GM12878 (cell line): ENCODE measurements around the gene CDKL5. TPM values are rescaled to one million over a fixed set of nuclear protein-coding genes. Genes with fewer than 3 reads are reported as not detected.

Experiments
- ATAC-seq: fragments of 200-7000 bp; cut with Tn5 transposase; 3 replicates; pipeline ENCODE4 v1.9.1; 2020; ENCODE audit warnings: mild to moderate bottlenecking, moderate library complexity
- BruUV-seq: library from RNA; stranded (reverse); fragments of 400-500 nt; replicated peaks from 2 replicates; lab custom pipeline; 2021; lab: Mats Ljungman, UMichigan
- CTCF ChIA-PET: fragments of 300-600 bp; sonication (Branson Sonifier 250); formaldehyde crosslinking; extraction: SDS; loops from one replicate; lab custom pipeline; 2021; ENCODE audit warnings: inconsistent platforms; lab: Yijun Ruan, JAX
- POLR2A ChIA-PET: fragments of 350-600 bp; formaldehyde crosslinking; extraction: SDS; loops from one replicate; lab custom pipeline; 2021; ENCODE audit warnings: inconsistent platforms; lab: Charles Lee
- RAD21 ChIA-PET: fragments of 300-600 bp; sonication (Branson Sonifier 250); formaldehyde crosslinking; loops from one replicate; lab custom pipeline; 2023; ENCODE audit warnings: antibody characterized with exemption; ENCODE audit not compliant: unreplicated experiment; lab: Charles Lee
- SMC1A ChIA-PET: fragments of 300-600 bp; sonication (Branson Sonifier 250); formaldehyde crosslinking; loops from one replicate; lab custom pipeline; 2023; ENCODE audit not compliant: unreplicated experiment, uncharacterized antibody; lab: Charles Lee
- DNase-seq: peaks from one replicate; pipeline ENCODE4 v3.0.0-alpha.2; 2011; ENCODE audit warnings: low read depth, low spot score
- FAIRE-seq: peaks from 3 replicates; lab custom pipeline; 2011; peaks lifted over from hg19 to GRCh38; lab: Jason Lieb, UNC
- H2AFZ ChIP-seq: 2 replicates; pipeline ENCODE4 v1.6.0; 2011; ENCODE audit warnings: low read depth, low read length, control low read depth; ENCODE audit not compliant: control insufficient read depth
- H3K27ac ChIP-seq: 2 replicates; pipeline ENCODE4 v1.5.1; 2011; ENCODE audit warnings: control low read depth; ENCODE audit not compliant: control insufficient read depth, insufficient read depth
- H3K27me3 ChIP-seq, 2 experiments: replicated peaks in 1 of 2; 2 replicates each; pipeline versions ENCODE4 v1.6.0 to v1.6.1; 2011; ENCODE audit warnings: low read length in 1 of 2; ENCODE audit not compliant: control insufficient read depth in 2 of 2, insufficient read depth in 2 of 2
- H3K36me3 ChIP-seq, 2 experiments: 2 replicates each; pipeline ENCODE4 v1.5.1; 2011; ENCODE audit warnings: low read length in 1 of 2; ENCODE audit not compliant: control insufficient read depth in 2 of 2, insufficient read depth in 2 of 2
- H3K4me1 ChIP-seq: 2 replicates; pipeline ENCODE4 v1.6.1; 2011; ENCODE audit warnings: mild to moderate bottlenecking, low read length, moderate library complexity, mixed read lengths; ENCODE audit not compliant: control insufficient read depth, insufficient read depth
- H3K4me2 ChIP-seq: 2 replicates; pipeline ENCODE4 v1.6.0; 2011; ENCODE audit warnings: control low read depth; ENCODE audit not compliant: control insufficient read depth, insufficient read depth
- H3K4me3 ChIP-seq: fragments of 200-600 bp; sonication (generic); 2 replicates; pipeline ENCODE4 v1.5.1; 2016
- H3K79me2 ChIP-seq: 2 replicates; pipeline ENCODE4 v1.6.0; 2011; ENCODE audit warnings: low read length; ENCODE audit not compliant: control insufficient read depth, insufficient read depth
- H3K9ac ChIP-seq: 2 replicates; pipeline ENCODE4 v1.8.0; 2011; ENCODE audit warnings: low read length, control low read depth, mixed read lengths; ENCODE audit not compliant: control insufficient read depth, insufficient read depth
- H3K9me3 ChIP-seq: replicated peaks from 3 replicates; pipeline ENCODE4 v1.5.1; 2011; ENCODE audit warnings: mild to moderate bottlenecking, low read length; ENCODE audit not compliant: control insufficient read depth, insufficient read depth
- H4K20me1 ChIP-seq: 2 replicates; pipeline ENCODE4 v1.6.0; 2011; ENCODE audit not compliant: control insufficient read depth, insufficient read depth
- BACH1 ChIP-seq: fragments of 450-650 bp; IDR thresholded peaks from 2 replicates; pipeline ENCODE4 v1.6.1; 2017; ENCODE audit warnings: mild to moderate bottlenecking, borderline replicate concordance
- BCL11A ChIP-seq: IDR thresholded peaks from 2 replicates; pipeline ENCODE4 v1.6.1; 2011; ENCODE audit warnings: low read depth, low read length
- CBX5 ChIP-seq: sonication (generic); IDR thresholded peaks from 2 replicates; pipeline ENCODE4 v1.6.1; 2016; ENCODE audit warnings: low read depth, moderate library complexity, mild to moderate bottlenecking, inconsistent platforms
- NBN ChIP-seq: fragments of 450-650 bp; IDR thresholded peaks from 2 replicates; pipeline ENCODE4 v1.6.1; 2016
- NFXL1 ChIP-seq: fragments of 450-650 bp; IDR thresholded peaks from 2 replicates; pipeline ENCODE4 v1.6.1; 2017; ENCODE audit warnings: antibody characterized with exemption, mild to moderate bottlenecking, borderline replicate concordance
- NFYA ChIP-seq: IDR thresholded peaks from 2 replicates; pipeline ENCODE4 v1.6.1; 2011; ENCODE audit warnings: low read depth, mild to moderate bottlenecking, low read length, improper control_type of control experiment, borderline replicate concordance
- NR2F1 ChIP-seq: fragments of 450-650 bp; conservative IDR thresholded peaks from 2 replicates; pipeline ENCODE4 v1.6.1; 2017; ENCODE audit warnings: mild to moderate bottlenecking
- RUNX3 ChIP-seq: IDR thresholded peaks from 2 replicates; pipeline ENCODE4 v1.6.1; 2012; ENCODE audit warnings: low read length, inconsistent platforms
- TCF7 ChIP-seq: IDR thresholded peaks from 2 replicates; pipeline ENCODE4 v1.6.1; 2014; ENCODE audit warnings: antibody characterized with exemption, borderline replicate concordance
- WGBS: methylation state at CpG from one replicate; pipeline ENCODE4 v1.1.6; 2016; ENCODE audit warnings: low lambda C conversion rate; ENCODE audit not compliant: insufficient replicate concordance, insufficient coverage; ENCODE audit errors: missing lambda C conversion rate; 5-methylcytosine and 5-hydroxymethylcytosine counted together
- in situ Hi-C: fragments of 300-500 bp; cut with MboI; formaldehyde crosslinking; loops from 9 replicates; pipeline ENCODE4 v1.14.3; 2018; ENCODE audit warnings: mixed read lengths
- intact Hi-C: fragments of 100-400 bp; cut with micrococcal nuclease; formaldehyde crosslinking; loops from one replicate; pipeline ENCODE4 v1.14.2; 2022; ENCODE audit not compliant: unreplicated experiment
- polyA plus RNA-seq, 11 experiments: library from polyadenylated mRNA; depleted of rRNA in 4 of 11; unstranded in 6 of 11; stranded (reverse) in 5 of 11; fragments of >200 nt; fragmentation: Nextera tagmentation in 4 of 11; fragmentation: Illumina TruSeq in 1 of 11; extraction: Ambion mirVana in 4 of 11; extraction: Trizol in 1 of 11; gene quantifications; 1 replicate in 1 of 11; 2 replicates in 10 of 11; pipeline versions ENCODE4 v1.2.1 to v1.2.3, GENCODE V29; 2011 to 2016; ENCODE audit warnings: inconsistent platforms in 2 of 11, missing spikeins in 2 of 11, low read depth in 1 of 11
- total RNA-seq, 4 experiments: library from RNA; depleted of rRNA in 3 of 4; stranded (reverse); fragments of >200 nt in 3 of 4; fragmentation: Illumina TruSeq in 1 of 4; extraction: Trizol in 1 of 4; gene quantifications; 2 replicates each; pipeline versions ENCODE4 v1.2.1 to v1.2.3, GENCODE V29; 2013 to 2021
- TF ChIP-seq, protein P1 (sequence below): IDR thresholded peaks from 2 replicates; pipeline ENCODE4 v1.6.1; 2011; ENCODE audit warnings: mild to moderate bottlenecking, low read depth, low read length, moderate library complexity; ENCODE audit not compliant: insufficient replicate concordance
- TF ChIP-seq, protein P2 (sequence below): fragments of 450-650 bp; IDR thresholded peaks from 2 replicates; pipeline ENCODE4 v1.6.1; 2018; ENCODE audit warnings: borderline replicate concordance, mild to moderate bottlenecking; ENCODE audit not compliant: partially characterized antibody
- TF ChIP-seq, protein P3 (sequence below): fragments of 450-650 bp; IDR thresholded peaks from 2 replicates; pipeline ENCODE4 v1.6.1; 2017; ENCODE audit warnings: antibody characterized with exemption, mild to moderate bottlenecking, moderate library complexity

The CDKL5 gene
- total and polyA plus RNA-seq, 10 of the 15 experiments (the other 5 are each of a cell fraction or from before 2014, with no cell fraction given): 1.4 to 14.5 (median 6.3) TPM

DNA sequence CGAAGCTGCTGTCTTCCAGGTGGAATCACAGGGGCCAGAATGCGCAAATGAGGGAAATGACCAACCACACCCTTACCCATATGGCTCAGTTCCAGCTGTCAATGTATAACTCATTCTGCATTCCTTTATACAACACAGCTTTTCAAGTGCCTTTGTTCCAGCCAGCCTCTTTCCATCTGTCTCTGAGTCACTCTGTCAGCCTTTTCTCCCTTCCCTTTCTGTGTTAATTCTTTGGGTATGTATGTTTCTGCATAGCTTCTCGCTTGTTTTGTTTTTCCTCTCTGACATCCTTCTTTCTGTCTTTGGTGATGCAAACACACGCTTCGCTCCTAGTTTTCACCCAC lies 192.0 kb downstream of the CDKL5 start:
- Histone ChIP-seq H3K9ac (no peak overlapping the region), H3K79me2 (no peaks in the 10 kb centered on the region), H4K20me1 (no peaks in the 10 kb centered on the region), H3K4me1 (no peaks in the 10 kb centered on the region), H3K27me3 (no peaks in the 10 kb centered on the region)
- FAIRE-seq: no peak
- intact Hi-C loops: no loop called here
- TF ChIP-seq NBN: no peak
- TF ChIP-seq, protein P1, sequence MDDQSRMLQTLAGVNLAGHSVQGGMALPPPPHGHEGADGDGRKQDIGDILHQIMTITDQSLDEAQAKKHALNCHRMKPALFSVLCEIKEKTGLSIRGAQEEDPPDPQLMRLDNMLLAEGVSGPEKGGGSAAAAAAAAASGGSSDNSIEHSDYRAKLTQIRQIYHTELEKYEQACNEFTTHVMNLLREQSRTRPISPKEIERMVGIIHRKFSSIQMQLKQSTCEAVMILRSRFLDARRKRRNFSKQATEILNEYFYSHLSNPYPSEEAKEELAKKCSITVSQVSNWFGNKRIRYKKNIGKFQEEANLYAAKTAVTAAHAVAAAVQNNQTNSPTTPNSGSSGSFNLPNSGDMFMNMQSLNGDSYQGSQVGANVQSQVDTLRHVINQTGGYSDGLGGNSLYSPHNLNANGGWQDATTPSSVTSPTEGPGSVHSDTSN: no peak
- no peak for TF ChIP-seq BACH1
- TF ChIP-seq RUNX3: no peak
- no peak for TF ChIP-seq TCF7
- no peak for TF ChIP-seq NFXL1
- TF ChIP-seq BCL11A: no peak
- TF ChIP-seq CBX5: no peak
- TF ChIP-seq, protein P2, sequence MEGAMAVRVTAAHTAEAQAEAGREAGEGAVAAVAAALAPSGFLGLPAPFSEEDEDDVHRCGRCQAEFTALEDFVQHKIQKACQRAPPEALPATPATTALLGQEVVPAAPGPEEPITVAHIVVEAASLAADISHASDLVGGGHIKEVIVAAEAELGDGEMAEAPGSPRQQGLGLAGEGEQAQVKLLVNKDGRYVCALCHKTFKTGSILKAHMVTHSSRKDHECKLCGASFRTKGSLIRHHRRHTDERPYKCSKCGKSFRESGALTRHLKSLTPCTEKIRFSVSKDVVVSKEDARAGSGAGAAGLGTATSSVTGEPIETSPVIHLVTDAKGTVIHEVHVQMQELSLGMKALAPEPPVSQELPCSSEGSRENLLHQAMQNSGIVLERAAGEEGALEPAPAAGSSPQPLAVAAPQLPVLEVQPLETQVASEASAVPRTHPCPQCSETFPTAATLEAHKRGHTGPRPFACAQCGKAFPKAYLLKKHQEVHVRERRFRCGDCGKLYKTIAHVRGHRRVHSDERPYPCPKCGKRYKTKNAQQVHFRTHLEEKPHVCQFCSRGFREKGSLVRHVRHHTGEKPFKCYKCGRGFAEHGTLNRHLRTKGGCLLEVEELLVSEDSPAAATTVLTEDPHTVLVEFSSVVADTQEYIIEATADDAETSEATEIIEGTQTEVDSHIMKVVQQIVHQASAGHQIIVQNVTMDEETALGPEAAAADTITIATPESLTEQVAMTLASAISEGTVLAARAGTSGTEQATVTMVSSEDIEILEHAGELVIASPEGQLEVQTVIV: no peak
- no peak for TF ChIP-seq NR2F1
- no peak for TF ChIP-seq NFYA
- TF ChIP-seq, protein P3, sequence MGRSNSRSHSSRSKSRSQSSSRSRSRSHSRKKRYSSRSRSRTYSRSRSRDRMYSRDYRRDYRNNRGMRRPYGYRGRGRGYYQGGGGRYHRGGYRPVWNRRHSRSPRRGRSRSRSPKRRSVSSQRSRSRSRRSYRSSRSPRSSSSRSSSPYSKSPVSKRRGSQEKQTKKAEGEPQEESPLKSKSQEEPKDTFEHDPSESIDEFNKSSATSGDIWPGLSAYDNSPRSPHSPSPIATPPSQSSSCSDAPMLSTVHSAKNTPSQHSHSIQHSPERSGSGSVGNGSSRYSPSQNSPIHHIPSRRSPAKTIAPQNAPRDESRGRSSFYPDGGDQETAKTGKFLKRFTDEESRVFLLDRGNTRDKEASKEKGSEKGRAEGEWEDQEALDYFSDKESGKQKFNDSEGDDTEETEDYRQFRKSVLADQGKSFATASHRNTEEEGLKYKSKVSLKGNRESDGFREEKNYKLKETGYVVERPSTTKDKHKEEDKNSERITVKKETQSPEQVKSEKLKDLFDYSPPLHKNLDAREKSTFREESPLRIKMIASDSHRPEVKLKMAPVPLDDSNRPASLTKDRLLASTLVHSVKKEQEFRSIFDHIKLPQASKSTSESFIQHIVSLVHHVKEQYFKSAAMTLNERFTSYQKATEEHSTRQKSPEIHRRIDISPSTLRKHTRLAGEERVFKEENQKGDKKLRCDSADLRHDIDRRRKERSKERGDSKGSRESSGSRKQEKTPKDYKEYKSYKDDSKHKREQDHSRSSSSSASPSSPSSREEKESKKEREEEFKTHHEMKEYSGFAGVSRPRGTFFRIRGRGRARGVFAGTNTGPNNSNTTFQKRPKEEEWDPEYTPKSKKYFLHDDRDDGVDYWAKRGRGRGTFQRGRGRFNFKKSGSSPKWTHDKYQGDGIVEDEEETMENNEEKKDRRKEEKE: no peak
- TF ChIP-seq, all 136 proteins: peak for 0
- Histone ChIP-seq H3K36me3 (no peaks in the 10 kb centered on the region), H3K4me3 (no peak overlapping the region), H3K4me2 (no peak overlapping the region), H3K27ac (no peak overlapping the region), H3K9me3 (no peaks in the 10 kb centered on the region), H2AFZ (no peak overlapping the region)
- POLR2A ChIA-PET: no interaction called here
- no peak for ATAC-seq
- CTCF ChIA-PET: interaction anchor here (1.0 kb wide), 1 partner anchor 287 kb away, joined by 3 read pairs; no protein-coding TSS in a partner anchor
- no TSS peak for BruUV-seq
- 64% methylated on average over 5 of the region's 5 CpGs for WGBS
- RAD21 ChIA-PET: no interaction called here
- in situ Hi-C loops: no loop called here
- DNase-seq: no peak
- SMC1A ChIA-PET: interaction anchor here (1.1 kb wide), 1 partner anchor 13 kb away, joined by 3 read pairs; no protein-coding TSS in a partner anchor
